Measurements from ENCODE around the gene TPI1. TPM values are rescaled to one million over a fixed set of nuclear protein-coding genes. Genes with fewer than 3 reads are reported as not detected.

The TPI1 gene
- total and polyA plus RNA-seq, 2 donors (not counting 3 experiments of a cell fraction or from before 2014, with no cell fraction given) = 643 to 1,816 TPM

GRCh38 chr12:6838854-6839253, 28.5 kb upstream of the TPI1 start:
- H4K20me1 ChIP-seq (replicated peaks; ENCODE audit: control insufficient read depth, extremely low read depth, insufficient read depth, low read length) = no peaks in the 10 kb centered on the region
- dilution Hi-C loops (cut with MboI; ENCODE audit: extremely low pct_ligation_motif_present, low sequenced_read_pairs) = no loop called here
- no peaks in the 10 kb centered on the region for H3K9me1 ChIP-seq (replicated peaks; ENCODE audit: control insufficient read depth, extremely low read depth, insufficient read depth, low read length)
- H3K4me2 ChIP-seq (ENCODE audit: insufficient read depth, low read length) = no peak overlapping the region
- no peak for DNase-seq (ENCODE audit: low read depth, low spot score)
- intact Hi-C loops (cut with micrococcal nuclease) = no loop called here
- no TSS peak for BruUV-seq (replicated peaks)
- no peak for TF ChIP-seq POLR2A (IDR thresholded peaks at IDR 0.05; ENCODE audit: low read depth, low read length)
- TF ChIP-seq JUN (IDR thresholded peaks at IDR 0.05; ENCODE audit: borderline replicate concordance, insufficient read depth, insufficient read length, low read depth) = no peak
- TF ChIP-seq EZH2 (IDR thresholded peaks at IDR 0.05; ENCODE audit: borderline replicate concordance, low read depth, low read length, severe bottlenecking) = no peak
- no peak for TF ChIP-seq GATA2 (IDR thresholded peaks at IDR 0.05; ENCODE audit: insufficient read depth, insufficient read length, low read depth, low read length)
- TF ChIP-seq POLR2AphosphoS5 (IDR thresholded peaks at IDR 0.05; ENCODE audit: insufficient read depth, low read depth, low read length) = no peak
- TF ChIP-seq MYC (IDR thresholded peaks at IDR 0.05; ENCODE audit: low read depth, low read length) = no peak
- TF ChIP-seq MAX (IDR thresholded peaks at IDR 0.05; ENCODE audit: insufficient read depth, insufficient read length) = no peak
- TF ChIP-seq CTCF (IDR thresholded peaks at IDR 0.05; ENCODE audit: extremely low read depth in 1 of 2, insufficient read depth in 1 of 2, low read depth in 1 of 2, low read length in 2 of 2) = no peak
- no peak for TF ChIP-seq FOS (IDR thresholded peaks at IDR 0.05; ENCODE audit: borderline replicate concordance, insufficient read depth, low read length)
- POLR2A ChIA-PET = no interaction called here
- no peak overlapping the region for H3K9ac ChIP-seq (replicated peaks; ENCODE audit: extremely low read depth, insufficient read depth, low read length)
- H3K9me3 ChIP-seq (replicated peaks; ENCODE audit: control insufficient read depth, insufficient read depth, low read length) = no peaks in the 10 kb centered on the region
- no peaks in the 10 kb centered on the region for H3K79me2 ChIP-seq (ENCODE audit: control insufficient read depth, insufficient read depth, low read length)
- no peak overlapping the region for H3K27ac ChIP-seq (ENCODE audit: insufficient read depth, low read depth, low read length)
- H2AFZ ChIP-seq (ENCODE audit: low read depth, low read length) = no peak overlapping the region
- no peaks in the 10 kb centered on the region for H3K4me1 ChIP-seq (ENCODE audit: control insufficient read depth, extremely low read depth, insufficient read depth, low read length)
- peaks cover 5 to 61% of the 10 kb centered on the region in 2 experiments for H3K36me3 ChIP-seq (ENCODE audit: control insufficient read depth in 2 of 2, extremely low read depth in 1 of 2, insufficient read depth in 2 of 2, low read length in 2 of 2)
- H3K27me3 ChIP-seq (ENCODE audit: control insufficient read depth in 2 of 2, insufficient read depth in 2 of 2, low read length in 2 of 2) = no peaks in the 10 kb centered on the region
- CTCF ChIA-PET = no interaction called here
- no peak overlapping the region for H3K4me3 ChIP-seq (replicated peaks in 1 of 3; ENCODE audit: insufficient read depth in 1 of 3, low read depth in 1 of 3, low read length in 3 of 3)
- FAIRE-seq = no peak
